Bronchial epithelial cell (primary cell): ENCODE data around the gene FHIT. TPM values are rescaled to one million over a fixed set of nuclear protein-coding genes. Genes with fewer than 3 reads are reported as not detected.

ENCODE experiments used
- DNase-seq: peaks from one replicate; pipeline ENCODE4 v3.0.0-alpha.2; 2010; ENCODE audit warnings: low read depth
- FAIRE-seq: peaks from 2 replicates; lab custom pipeline; 2011; peaks lifted over from hg19 to GRCh38; lab: Jason Lieb, UNC
- H3K27me3 ChIP-seq: 2 replicates; pipeline ENCODE4 v1.5.1; 2011; ENCODE audit warnings: low read length; ENCODE audit not compliant: control insufficient read depth, insufficient read depth
- H3K36me3 ChIP-seq: 2 replicates; pipeline ENCODE4 v1.5.1; 2011; ENCODE audit warnings: low read length; ENCODE audit not compliant: control insufficient read depth, insufficient read depth
- H3K4me3 ChIP-seq: 2 replicates; pipeline ENCODE4 v1.5.1; 2011; ENCODE audit warnings: mild to moderate bottlenecking, low read depth, low read length, control low read depth
- total RNA-seq: library from RNA; depleted of rRNA; stranded (reverse); fragments of >200 nt; gene quantifications from 2 replicates; pipeline ENCODE4 v1.2.1, GENCODE V29; 2014
- TF ChIP-seq, protein P1 (sequence below): IDR thresholded peaks from 2 replicates; pipeline ENCODE4 v1.5.1; 2011; ENCODE audit warnings: mild to moderate bottlenecking, moderate library complexity, low read length, control low read depth, inconsistent platforms; ENCODE audit not compliant: insufficient read depth, severe bottlenecking

The FHIT gene
- total RNA-seq, 1 donor from 2014 or later: 1.6 TPM

DNA sequence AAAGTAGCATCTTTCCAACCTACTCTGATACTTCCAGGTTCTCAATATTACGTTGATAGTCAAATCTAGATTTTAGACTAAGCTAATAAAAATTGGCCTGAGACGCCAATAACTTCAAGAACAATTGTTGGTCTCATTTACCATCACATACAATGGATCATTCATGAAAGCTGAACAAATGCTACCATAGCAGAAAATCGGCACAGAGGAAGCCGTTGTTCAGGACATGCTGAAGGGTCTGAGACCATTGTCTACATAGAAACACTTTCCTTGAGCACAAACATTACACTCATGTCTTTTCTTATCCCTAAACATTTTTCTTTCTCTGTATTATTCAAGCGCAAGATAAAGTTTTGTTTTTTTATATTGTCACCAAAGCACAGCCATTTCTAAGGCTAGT lies 37.2 kb upstream of the FHIT start:
- Histone ChIP-seq H3K27me3 (peaks cover 2% of the 10 kb centered on the region), H3K4me3 (no peak overlapping the region), H3K36me3 (no peaks in the 10 kb centered on the region)
- FAIRE-seq: no peak
- TF ChIP-seq, protein P1, sequence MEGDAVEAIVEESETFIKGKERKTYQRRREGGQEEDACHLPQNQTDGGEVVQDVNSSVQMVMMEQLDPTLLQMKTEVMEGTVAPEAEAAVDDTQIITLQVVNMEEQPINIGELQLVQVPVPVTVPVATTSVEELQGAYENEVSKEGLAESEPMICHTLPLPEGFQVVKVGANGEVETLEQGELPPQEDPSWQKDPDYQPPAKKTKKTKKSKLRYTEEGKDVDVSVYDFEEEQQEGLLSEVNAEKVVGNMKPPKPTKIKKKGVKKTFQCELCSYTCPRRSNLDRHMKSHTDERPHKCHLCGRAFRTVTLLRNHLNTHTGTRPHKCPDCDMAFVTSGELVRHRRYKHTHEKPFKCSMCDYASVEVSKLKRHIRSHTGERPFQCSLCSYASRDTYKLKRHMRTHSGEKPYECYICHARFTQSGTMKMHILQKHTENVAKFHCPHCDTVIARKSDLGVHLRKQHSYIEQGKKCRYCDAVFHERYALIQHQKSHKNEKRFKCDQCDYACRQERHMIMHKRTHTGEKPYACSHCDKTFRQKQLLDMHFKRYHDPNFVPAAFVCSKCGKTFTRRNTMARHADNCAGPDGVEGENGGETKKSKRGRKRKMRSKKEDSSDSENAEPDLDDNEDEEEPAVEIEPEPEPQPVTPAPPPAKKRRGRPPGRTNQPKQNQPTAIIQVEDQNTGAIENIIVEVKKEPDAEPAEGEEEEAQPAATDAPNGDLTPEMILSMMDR: no peak
- DNase-seq: no peak

DNA sequence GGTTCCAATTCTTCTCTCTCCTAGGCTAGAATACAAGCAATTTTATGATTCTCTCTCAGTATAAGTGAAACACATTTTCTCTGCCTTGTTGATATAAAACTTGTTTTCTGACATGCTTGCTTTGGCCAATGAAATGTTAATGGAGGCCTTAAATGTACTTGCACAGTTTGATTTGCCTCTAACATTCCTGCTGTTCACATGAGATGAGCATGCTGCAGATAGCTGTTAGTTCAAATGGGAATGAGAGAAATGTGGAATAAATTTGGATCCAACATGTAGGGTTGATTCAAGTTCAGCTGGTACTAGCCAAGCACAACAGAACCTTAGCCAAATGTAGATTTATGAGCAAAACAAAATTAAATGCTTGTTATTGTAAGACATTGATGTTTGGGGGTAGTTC lies 32.6 kb upstream of the FHIT start:
- no peak for FAIRE-seq
- Histone ChIP-seq H3K27me3 (peaks cover 2% of the 10 kb centered on the region), H3K4me3 (no peak overlapping the region), H3K36me3 (no peaks in the 10 kb centered on the region)
- DNase-seq: no peak
- TF ChIP-seq, protein P1: no peak

DNA sequence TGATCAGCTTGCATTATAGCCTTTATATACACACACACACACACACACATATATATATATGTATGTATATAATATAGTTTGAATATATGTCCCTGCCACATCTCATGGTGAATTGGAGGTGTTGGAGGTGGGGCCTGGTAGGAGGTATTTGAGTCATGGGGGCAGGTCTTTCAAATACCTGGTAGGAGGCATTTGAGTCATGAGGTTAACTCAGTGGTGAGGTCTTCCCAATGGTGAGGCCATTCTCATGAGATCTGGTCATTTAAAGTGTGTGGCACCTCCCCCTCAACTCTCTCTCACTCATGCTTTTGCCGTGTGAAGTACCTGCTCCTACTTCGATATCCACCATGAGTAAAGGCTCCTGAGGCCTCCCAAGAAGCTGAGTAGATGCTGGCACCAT lies 27.5 kb upstream of the FHIT start:
- DNase-seq: no peak
- H3K4me3 ChIP-seq: no peak overlapping the region
- no peaks in the 10 kb centered on the region for H3K27me3 ChIP-seq
- H3K36me3 ChIP-seq: no peaks in the 10 kb centered on the region
- FAIRE-seq: no peak
- TF ChIP-seq, protein P1: no peak

DNA sequence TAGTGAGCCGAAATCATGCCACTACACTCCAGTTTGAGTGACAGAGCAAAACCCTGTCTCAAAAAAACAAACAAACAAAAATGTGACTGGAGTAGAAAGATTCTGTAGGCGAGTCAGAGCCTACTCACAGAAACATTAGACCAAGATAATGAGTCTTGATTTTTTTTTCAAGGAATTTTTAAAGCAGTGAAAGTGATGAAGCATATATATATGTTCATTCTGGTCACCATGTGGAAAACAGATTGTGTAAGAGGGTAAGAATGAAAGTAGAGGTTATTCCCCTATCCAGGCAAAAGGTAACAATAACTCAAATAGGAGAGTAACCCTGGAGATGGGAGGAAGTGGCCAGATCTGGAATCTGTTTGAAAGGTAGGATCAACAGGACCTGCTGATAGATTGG lies 26.2 kb upstream of the FHIT start:
- Histone ChIP-seq H3K36me3 (no peaks in the 10 kb centered on the region), H3K27me3 (no peaks in the 10 kb centered on the region), H3K4me3 (no peak overlapping the region)
- TF ChIP-seq, protein P1: no peak
- FAIRE-seq (no peak), DNase-seq (no peak)

DNA sequence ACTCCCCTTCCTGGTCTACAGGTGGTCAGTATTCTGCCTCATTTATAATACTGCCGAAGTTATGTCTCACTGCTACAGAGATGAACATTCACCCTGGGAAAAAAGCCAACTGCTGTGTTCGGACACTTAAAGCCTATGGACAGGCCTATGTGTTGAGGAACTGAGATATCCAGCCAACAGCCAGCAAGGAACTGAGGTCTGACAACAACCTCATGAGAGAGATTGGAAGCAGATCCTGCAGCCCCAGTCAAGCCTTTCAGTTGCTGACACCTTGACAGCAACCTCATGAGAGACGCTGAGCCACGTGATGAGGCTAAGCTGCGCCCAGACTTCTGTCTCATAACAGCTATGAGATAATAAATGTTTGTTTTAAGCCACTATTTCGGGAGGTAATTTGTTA lies 18.2 kb upstream of the FHIT start:
- H3K27me3 ChIP-seq: no peaks in the 10 kb centered on the region
- H3K36me3 ChIP-seq: no peaks in the 10 kb centered on the region
- H3K4me3 ChIP-seq: no peak overlapping the region
- FAIRE-seq: no peak
- TF ChIP-seq, protein P1: no peak
- no peak for DNase-seq

DNA sequence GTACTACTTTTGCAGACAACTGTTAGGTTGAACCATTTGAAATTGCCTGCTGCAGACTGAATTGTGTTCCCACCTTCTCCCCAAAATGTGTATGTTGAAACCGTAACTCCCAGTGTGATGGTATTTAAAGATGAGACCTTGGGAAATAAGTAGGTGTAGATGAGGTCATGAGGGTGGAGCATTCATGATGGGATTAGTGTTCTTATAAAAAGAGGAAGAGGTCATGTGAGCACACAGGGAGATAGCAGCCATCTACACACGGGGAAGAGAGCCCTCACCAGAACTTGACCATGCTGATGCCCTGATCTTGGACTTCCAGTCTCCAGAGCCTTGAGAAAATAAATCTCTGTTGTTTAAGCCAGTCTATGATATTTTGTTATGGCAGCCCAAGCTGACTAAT lies 17.4 kb upstream of the FHIT start:
- H3K27me3 ChIP-seq: no peaks in the 10 kb centered on the region
- no peaks in the 10 kb centered on the region for H3K36me3 ChIP-seq
- H3K4me3 ChIP-seq: no peak overlapping the region
- TF ChIP-seq, protein P1: no peak
- FAIRE-seq (no peak), DNase-seq (no peak)
